B cell (primary cell): ENCODE measurements around the gene SMIM45.

Experiments
- ATAC-seq: fragments of 200-7000 bp; cut with Tn5 transposase; one replicate; pipeline ENCODE4 v1.10.0; 2021; ENCODE audit warnings: low read depth, mild to moderate bottlenecking, moderate number of reproducible peaks, moderate library complexity
- CTCF ChIA-PET: fragments of 350-600 bp; sonication (Branson Sonifier 250); formaldehyde crosslinking; loops from one replicate; lab custom pipeline; 2021; ENCODE audit warnings: antibody characterized with exemption, inconsistent platforms; lab: Charles Lee
- POLR2A ChIA-PET: fragments of 350-600 bp; sonication (Branson Sonifier 250); formaldehyde crosslinking; loops from one replicate; lab custom pipeline; 2021; ENCODE audit warnings: antibody characterized with exemption; lab: Charles Lee
- DNase-seq: peaks from one replicate; pipeline ENCODE4 v3.0.0; 2013
- H2AFZ ChIP-seq: 2 replicates; pipeline ENCODE4 v1.6.1; 2012; ENCODE audit warnings: mild to moderate bottlenecking, low read depth, low read length; ENCODE audit not compliant: insufficient read depth, poor library complexity, severe bottlenecking
- H3K27ac ChIP-seq, 2 donors: 1 replicate in 1 of 2; 2 replicates in 1 of 2; pipeline ENCODE4 v1.5.1; 2012 to 2013; ENCODE audit warnings: low read length in 2 of 2, mild to moderate bottlenecking in 2 of 2, moderate library complexity in 1 of 2
- H3K27me3 ChIP-seq, 4 experiments: fragments of 200-600 bp in 1 of 4; sonication (generic) in 1 of 4; replicated peaks in 1 of 4; 1 replicate in 2 of 4; 2 replicates in 2 of 4; pipeline versions ENCODE4 v1.6.1 to v1.7.0; 2013 to 2016; ENCODE audit warnings: low read length in 3 of 4, mild to moderate bottlenecking in 2 of 4, mixed read lengths in 1 of 4, moderate library complexity in 1 of 4; ENCODE audit not compliant: insufficient read depth in 4 of 4, control insufficient read depth in 3 of 4; ENCODE audit errors: control extremely low read depth in 1 of 4
- H3K36me3 ChIP-seq, 2 experiments: replicated peaks in 1 of 2; 1 replicate in 1 of 2; 2 replicates in 1 of 2; pipeline versions ENCODE4 v1.6.1 to v1.7.1; 2013; ENCODE audit warnings: low read length in 1 of 2; ENCODE audit not compliant: insufficient read depth in 2 of 2, control insufficient read depth in 1 of 2; ENCODE audit errors: control extremely low read depth in 1 of 2, extremely low read depth in 1 of 2
- H3K4me1 ChIP-seq, 2 donors: fragments of 200-600 bp in 1 of 2; sonication (generic) in 1 of 2; 1 replicate in 1 of 2; 2 replicates in 1 of 2; pipeline versions ENCODE4 v1.5.1 to v1.6.1; 2013 to 2017; ENCODE audit warnings: low read length in 2 of 2; ENCODE audit not compliant: control insufficient read depth in 2 of 2, insufficient read depth in 2 of 2
- H3K4me2 ChIP-seq: replicated peaks from 2 replicates; pipeline ENCODE3; 2012; ENCODE audit warnings: mild to moderate bottlenecking, low read depth, low read length; ENCODE audit not compliant: poor library complexity, severe bottlenecking
- H3K4me3 ChIP-seq, 5 experiments: fragments of 200-600 bp in 1 of 5; sonication (generic) in 1 of 5; 1 replicate in 3 of 5; 2 replicates in 2 of 5; pipeline versions ENCODE4 v1.5.1 to v1.7.0; 2011 to 2016; ENCODE audit warnings: low read length in 4 of 5, mild to moderate bottlenecking in 4 of 5, low read depth in 2 of 5, control low read depth in 1 of 5, moderate library complexity in 1 of 5; ENCODE audit not compliant: insufficient read depth in 1 of 5; ENCODE audit errors: control extremely low read depth in 1 of 5, extremely low read depth in 1 of 5
- H3K79me2 ChIP-seq: fragments of 200-600 bp; sonication (generic); one replicate; pipeline ENCODE4 v1.6.0; 2016; ENCODE audit warnings: low read length; ENCODE audit not compliant: control insufficient read depth, insufficient read depth
- H3K9ac ChIP-seq: fragments of 200-600 bp; sonication (generic); 2 replicates; pipeline ENCODE4 v1.6.1; 2017; ENCODE audit warnings: mild to moderate bottlenecking, low read length, moderate library complexity
- H3K9me3 ChIP-seq, 3 donors: one replicate each; pipeline versions ENCODE4 v1.6.1 to v1.7.1; 2013; ENCODE audit warnings: low read length in 2 of 3; ENCODE audit not compliant: control insufficient read depth in 2 of 3, insufficient read depth in 1 of 3; ENCODE audit errors: control extremely low read depth in 1 of 3
- H4K20me1 ChIP-seq: 2 replicates; pipeline ENCODE4 v1.6.0; 2012; ENCODE audit warnings: mild to moderate bottlenecking, low read length; ENCODE audit not compliant: insufficient read depth, control insufficient read depth, poor library complexity, severe bottlenecking
- H3K27ac Mint-ChIP-seq: one replicate; pipeline ENCODE4 v1.8.0; 2021; ENCODE audit warnings: mixed read lengths
- H3K27me3 Mint-ChIP-seq: one replicate; pipeline ENCODE4 v1.8.0; 2021; ENCODE audit warnings: mixed read lengths
- H3K4me1 Mint-ChIP-seq: one replicate; pipeline ENCODE4 v1.8.0; 2021; ENCODE audit warnings: mixed read lengths
- H3K4me3 Mint-ChIP-seq: one replicate; pipeline ENCODE4 v1.8.0; 2021; ENCODE audit warnings: mixed read lengths
- H3K9me3 Mint-ChIP-seq: one replicate; pipeline ENCODE4 v1.8.0; 2022; ENCODE audit warnings: mixed read lengths; ENCODE audit not compliant: insufficient read depth
- EZH2 ChIP-seq: IDR thresholded peaks from 2 replicates; pipeline ENCODE4 v1.6.1; 2012; ENCODE audit warnings: borderline replicate concordance, low read depth, mild to moderate bottlenecking, moderate library complexity, low read length; ENCODE audit not compliant: insufficient read depth, poor library complexity, severe bottlenecking
- WGBS: methylation state at CpG from one replicate; pipeline ENCODE4 v1.1.5; 2013; ENCODE audit warnings: missing lambda C conversion rate; ENCODE audit not compliant: insufficient coverage; 5-methylcytosine and 5-hydroxymethylcytosine counted together
- intact Hi-C: fragments of 100-400 bp; cut with micrococcal nuclease; formaldehyde crosslinking; loops from one replicate; pipeline ENCODE4 v1.10.0; 2022
- TF ChIP-seq, protein P1 (sequence below): fragments of 200-600 bp; IDR thresholded peaks from one replicate; pipeline ENCODE4 v1.8.0; 2022; ENCODE audit warnings: antibody characterized with exemption, mild to moderate bottlenecking

The SMIM45 gene

DNA sequence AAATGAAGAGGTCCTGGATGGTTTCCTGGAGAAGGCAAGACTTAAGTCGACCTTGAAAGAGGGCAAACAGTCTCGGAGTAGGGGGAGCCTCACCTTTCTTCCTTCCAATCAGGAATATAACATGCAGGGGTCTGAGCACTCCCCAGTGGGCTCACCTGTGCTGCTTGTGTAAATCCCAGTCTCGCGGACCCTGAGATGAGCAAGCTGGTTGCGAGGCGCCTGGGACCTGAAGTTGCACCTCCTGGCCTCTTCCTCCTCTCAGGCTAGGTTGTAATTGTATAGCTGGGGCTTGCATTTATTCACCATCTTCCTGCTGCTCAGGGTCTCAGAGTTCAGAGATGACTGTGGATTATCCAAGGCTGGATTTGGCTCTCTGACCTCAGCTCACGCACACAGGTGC lies 39.2 kb downstream of the SMIM45 start:
- H3K9me3 Mint-ChIP-seq, result no peaks in the 10 kb centered on the region

DNA sequence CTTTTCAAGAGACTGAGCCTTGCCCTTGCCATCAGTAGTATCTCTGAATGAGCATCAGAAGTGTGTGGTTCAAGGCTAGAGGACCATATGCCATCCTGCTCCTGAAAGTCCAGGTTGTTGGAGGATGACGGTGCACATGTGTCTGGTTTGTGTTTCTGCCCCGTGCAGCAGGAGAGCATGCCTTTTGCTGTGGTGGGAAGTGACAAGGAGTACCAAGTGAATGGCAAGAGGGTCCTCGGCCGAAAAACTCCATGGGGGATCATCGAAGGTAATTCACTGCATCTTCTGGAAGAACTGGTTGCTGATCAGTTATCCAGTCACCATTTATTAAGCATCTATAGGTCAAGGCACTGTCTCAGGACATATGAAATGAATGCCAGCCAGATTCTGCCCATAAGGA lies 40.5 kb downstream of the SMIM45 start:
- ChIA-PET POLR2A (no interaction called here), CTCF (no interaction called here)
- Mint-ChIP-seq H3K27me3 (peaks cover 16% of the 10 kb centered on the region), H3K27ac (no peak overlapping the region), H3K9me3 (no peaks in the 10 kb centered on the region), H3K4me3 (no peak overlapping the region), H3K4me1 (peaks cover 1% of the 10 kb centered on the region)
- Histone ChIP-seq H3K4me3 (no peak overlapping the region), H3K36me3 (no peaks in the 10 kb centered on the region), H2AFZ (no peak overlapping the region), H3K4me1 (no peaks in the 10 kb centered on the region), H3K4me2 (no peak overlapping the region), H3K27me3 (peaks cover 0 to 7% (median 2%) of the 10 kb centered on the region in 4 experiments), H4K20me1 (no peaks in the 10 kb centered on the region), H3K9me3 (no peaks in the 10 kb centered on the region), H3K79me2 (no peaks in the 10 kb centered on the region), H3K9ac (no peak overlapping the region), H3K27ac (no peak overlapping the region)
- 94% methylated on average over 2 of the region's 5 CpGs for WGBS
- DNase-seq, result no peak
- intact Hi-C loops, result no loop called here
- TF ChIP-seq, protein P1, sequence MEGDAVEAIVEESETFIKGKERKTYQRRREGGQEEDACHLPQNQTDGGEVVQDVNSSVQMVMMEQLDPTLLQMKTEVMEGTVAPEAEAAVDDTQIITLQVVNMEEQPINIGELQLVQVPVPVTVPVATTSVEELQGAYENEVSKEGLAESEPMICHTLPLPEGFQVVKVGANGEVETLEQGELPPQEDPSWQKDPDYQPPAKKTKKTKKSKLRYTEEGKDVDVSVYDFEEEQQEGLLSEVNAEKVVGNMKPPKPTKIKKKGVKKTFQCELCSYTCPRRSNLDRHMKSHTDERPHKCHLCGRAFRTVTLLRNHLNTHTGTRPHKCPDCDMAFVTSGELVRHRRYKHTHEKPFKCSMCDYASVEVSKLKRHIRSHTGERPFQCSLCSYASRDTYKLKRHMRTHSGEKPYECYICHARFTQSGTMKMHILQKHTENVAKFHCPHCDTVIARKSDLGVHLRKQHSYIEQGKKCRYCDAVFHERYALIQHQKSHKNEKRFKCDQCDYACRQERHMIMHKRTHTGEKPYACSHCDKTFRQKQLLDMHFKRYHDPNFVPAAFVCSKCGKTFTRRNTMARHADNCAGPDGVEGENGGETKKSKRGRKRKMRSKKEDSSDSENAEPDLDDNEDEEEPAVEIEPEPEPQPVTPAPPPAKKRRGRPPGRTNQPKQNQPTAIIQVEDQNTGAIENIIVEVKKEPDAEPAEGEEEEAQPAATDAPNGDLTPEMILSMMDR, result no peak
- TF ChIP-seq EZH2, result no peak
- ATAC-seq, result no peak

More for the DNA sequence above, 39.2 kb downstream of the SMIM45 start:
- intact Hi-C loops, result no loop called here
- H3K36me3 ChIP-seq, result no peaks in the 10 kb centered on the region
- no peak overlapping the region for H3K27ac ChIP-seq
- no peak overlapping the region for H3K9ac ChIP-seq
- H3K9me3 ChIP-seq, result no peaks in the 10 kb centered on the region
- no peak overlapping the region for H3K4me2 ChIP-seq
- Mint-ChIP-seq H3K27me3 (peaks cover 17% of the 10 kb centered on the region), H3K4me1 (no peaks in the 10 kb centered on the region), H3K27ac (no peak overlapping the region), H3K4me3 (no peak overlapping the region)
- WGBS, result 97% methylated on average over 5 of the region's 7 CpGs
- no peaks in the 10 kb centered on the region for H3K4me1 ChIP-seq
- H3K79me2 ChIP-seq, result no peaks in the 10 kb centered on the region
- no peak overlapping the region for H3K4me3 ChIP-seq
- H4K20me1 ChIP-seq, result no peaks in the 10 kb centered on the region
- TF ChIP-seq, protein P1, result no peak
- TF ChIP-seq EZH2, result no peak
- H3K27me3 ChIP-seq, result peaks cover 0 to 4% (median 0%) of the 10 kb centered on the region in 4 experiments
- H2AFZ ChIP-seq, result no peak overlapping the region
- DNase-seq, result no peak
- CTCF ChIA-PET, result interaction anchor here (0.8 kb wide), 1 partner anchor 24 kb away, joined by 4 read pairs; no protein-coding TSS in a partner anchor
- ATAC-seq, result no peak
- POLR2A ChIA-PET, result interaction anchor here (0.6 to 0.7 kb wide), 2 partner anchors 372 to 1129 kb away, joined by 4 to 8 read pairs; no protein-coding TSS in a partner anchor
